Measurements from ENCODE around the gene ACTR8.
"Not testable (repeated sequence)": the region's sequence is repeated elsewhere in the genome, so short reads cannot be mapped to it uniquely, and the experiment has no call there.

The ACTR8 gene, protein sequence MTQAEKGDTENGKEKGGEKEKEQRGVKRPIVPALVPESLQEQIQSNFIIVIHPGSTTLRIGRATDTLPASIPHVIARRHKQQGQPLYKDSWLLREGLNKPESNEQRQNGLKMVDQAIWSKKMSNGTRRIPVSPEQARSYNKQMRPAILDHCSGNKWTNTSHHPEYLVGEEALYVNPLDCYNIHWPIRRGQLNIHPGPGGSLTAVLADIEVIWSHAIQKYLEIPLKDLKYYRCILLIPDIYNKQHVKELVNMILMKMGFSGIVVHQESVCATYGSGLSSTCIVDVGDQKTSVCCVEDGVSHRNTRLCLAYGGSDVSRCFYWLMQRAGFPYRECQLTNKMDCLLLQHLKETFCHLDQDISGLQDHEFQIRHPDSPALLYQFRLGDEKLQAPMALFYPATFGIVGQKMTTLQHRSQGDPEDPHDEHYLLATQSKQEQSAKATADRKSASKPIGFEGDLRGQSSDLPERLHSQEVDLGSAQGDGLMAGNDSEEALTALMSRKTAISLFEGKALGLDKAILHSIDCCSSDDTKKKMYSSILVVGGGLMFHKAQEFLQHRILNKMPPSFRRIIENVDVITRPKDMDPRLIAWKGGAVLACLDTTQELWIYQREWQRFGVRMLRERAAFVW

DNA sequence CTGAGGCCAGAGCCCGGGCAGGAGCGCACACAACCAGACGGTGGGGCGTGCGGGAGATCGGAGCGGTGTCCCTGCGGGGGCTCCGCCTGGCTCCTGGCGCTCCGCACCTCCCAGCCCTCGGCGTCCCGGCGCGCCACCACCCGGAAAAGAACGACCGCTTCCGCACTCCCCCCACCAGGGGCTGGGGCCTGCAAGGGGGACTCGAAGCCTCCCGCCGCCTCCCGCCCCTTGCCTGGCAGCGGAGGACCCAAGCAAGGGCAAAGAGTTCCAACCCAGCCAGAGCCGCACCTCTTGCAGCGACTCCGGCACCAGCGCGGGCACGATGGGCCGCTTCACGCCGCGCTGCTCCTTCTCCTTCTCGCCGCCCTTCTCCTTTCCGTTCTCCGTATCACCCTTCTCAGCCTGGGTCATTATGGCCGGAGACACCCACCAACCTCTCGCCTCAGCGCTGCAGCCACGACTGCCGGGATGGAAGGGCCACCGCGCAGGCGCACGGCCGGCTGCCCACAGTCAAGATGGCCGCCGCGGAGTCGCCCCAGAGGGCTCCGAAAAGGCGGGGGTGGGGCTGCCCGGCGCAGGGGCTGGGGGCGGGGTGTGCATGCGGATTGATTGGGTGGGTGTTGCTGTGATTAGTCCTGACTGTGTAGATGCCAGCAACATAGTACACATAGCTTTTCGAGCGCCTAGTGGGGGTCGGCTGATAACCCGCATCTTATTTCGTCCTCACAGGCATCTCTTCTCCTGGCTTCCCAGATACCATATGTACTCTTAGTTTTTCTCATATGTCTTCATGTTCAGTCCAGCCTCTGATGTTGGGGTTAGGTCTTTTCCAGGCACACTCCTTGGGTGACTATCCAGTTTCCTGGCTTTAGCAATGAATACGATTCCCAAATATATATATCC lies at the start of gene ACTR8:
Gene ACTR8, minus strand, starts transcription at position 462 of the 903 bp plus-strand sequence. Its CDS starts 51 bp downstream, at position 411.
- H3K36me3 Mint-ChIP-seq, result peaks cover 45% of the 10 kb centered on the region
- CTCF ChIA-PET, result interaction anchor here (0.6 kb wide), 1 partner anchor 153 kb away, joined by 3 read pairs; no protein-coding TSS in a partner anchor
- peak within 1 kb of the TSS; percentile 98 for H3K27ac Mint-ChIP-seq
- H3K4me3 Mint-ChIP-seq, result peak within 1 kb of the TSS; percentile 100
- H3K9me3 Mint-ChIP-seq, result no peaks in the 10 kb centered on the region
- H3K4me1 Mint-ChIP-seq, result peaks cover 35% of the 10 kb centered on the region
- peak; percentile 90 for DNase-seq
- no peaks in the 10 kb centered on the region for H3K27me3 Mint-ChIP-seq

DNA sequence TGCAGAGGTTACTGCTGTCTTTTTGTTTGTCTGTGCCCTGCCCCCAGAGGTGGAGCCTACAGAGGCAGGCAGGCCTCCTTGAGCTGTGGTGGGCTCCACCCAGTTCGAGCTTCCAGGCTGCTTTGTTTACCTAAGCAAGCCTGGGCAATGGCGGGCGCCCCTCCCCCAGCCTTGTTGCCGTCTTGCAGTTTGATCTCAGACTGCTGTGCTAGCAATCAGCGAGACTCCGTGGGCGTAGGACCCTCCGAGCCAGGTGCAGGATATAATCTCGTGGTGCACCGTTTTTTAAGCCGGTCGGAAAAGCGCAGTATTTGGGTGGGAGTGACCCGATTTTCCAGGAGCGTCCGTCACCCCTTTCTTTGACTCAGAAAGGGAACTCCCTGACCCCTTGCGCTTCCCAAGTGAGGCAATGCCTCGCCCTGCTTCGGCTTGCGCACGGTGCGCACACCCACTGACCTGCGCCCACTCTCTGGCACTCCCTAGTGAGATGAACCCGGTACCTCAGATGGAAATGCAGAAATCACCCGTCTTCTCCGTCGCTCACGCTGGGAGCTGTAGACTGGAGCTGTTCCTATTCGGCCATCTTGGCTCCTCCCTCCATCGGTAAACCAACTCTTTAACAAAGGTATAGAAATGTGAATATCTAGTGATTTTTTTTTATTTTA lies 45.4 kb upstream of the ACTR8 start:
- H3K9me3 Mint-ChIP-seq, CTCF ChIA-PET, DNase-seq, H3K27ac Mint-ChIP-seq, H3K4me1 Mint-ChIP-seq, H3K27me3 Mint-ChIP-seq, H3K4me3 Mint-ChIP-seq, H3K36me3 Mint-ChIP-seq: not testable (repeated sequence)

DNA sequence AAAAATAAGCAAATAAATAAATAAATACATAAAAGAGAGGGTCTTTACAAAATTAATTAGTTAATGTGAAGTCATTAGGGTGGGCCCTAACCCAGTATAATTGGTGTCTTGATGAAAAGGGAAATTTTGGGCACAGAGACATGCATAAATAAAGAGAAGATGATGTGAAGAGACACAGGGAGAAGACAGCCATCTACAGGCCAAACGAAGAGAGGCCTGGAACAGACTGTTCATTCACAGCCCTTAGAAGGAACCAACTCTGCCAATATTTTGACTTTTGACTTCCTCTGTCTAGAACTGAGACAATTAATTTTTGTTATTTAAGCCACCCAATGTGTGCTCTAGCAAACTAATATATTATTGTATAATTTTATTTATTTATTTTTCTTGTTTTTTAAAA lies 39.3 kb upstream of the ACTR8 start:
- no peaks in the 10 kb centered on the region for H3K9me3 Mint-ChIP-seq
- peak; percentile 27 for DNase-seq
- no peak overlapping the region for H3K4me3 Mint-ChIP-seq
- H3K27ac Mint-ChIP-seq, result no peak overlapping the region
- H3K4me1 Mint-ChIP-seq, result no peaks in the 10 kb centered on the region
- CTCF ChIA-PET, result no interaction called here
- H3K27me3 Mint-ChIP-seq, result peaks cover 10% of the 10 kb centered on the region
- H3K36me3 Mint-ChIP-seq, result no peaks in the 10 kb centered on the region

DNA sequence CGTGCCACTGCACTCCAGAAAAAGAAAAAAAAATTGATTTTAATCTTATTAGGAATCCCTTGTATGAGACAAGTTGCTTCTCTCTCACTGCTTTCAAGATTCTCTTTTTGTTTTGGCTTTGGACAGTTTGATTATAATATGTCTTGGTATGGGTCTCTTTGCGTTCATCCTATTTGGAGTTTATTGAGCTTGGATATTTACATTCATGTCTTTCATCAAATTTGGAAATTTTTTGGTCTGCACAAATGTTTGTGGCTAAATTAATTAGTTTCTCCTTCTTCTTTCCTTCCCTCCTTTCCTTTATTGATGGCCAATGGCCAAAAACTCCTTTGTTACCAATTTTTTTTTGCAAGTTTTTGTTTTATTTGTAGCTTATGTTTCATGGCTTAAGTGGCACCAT lies 37.8 kb upstream of the ACTR8 start:
- H3K4me3 Mint-ChIP-seq, result no peak overlapping the region

DNA sequence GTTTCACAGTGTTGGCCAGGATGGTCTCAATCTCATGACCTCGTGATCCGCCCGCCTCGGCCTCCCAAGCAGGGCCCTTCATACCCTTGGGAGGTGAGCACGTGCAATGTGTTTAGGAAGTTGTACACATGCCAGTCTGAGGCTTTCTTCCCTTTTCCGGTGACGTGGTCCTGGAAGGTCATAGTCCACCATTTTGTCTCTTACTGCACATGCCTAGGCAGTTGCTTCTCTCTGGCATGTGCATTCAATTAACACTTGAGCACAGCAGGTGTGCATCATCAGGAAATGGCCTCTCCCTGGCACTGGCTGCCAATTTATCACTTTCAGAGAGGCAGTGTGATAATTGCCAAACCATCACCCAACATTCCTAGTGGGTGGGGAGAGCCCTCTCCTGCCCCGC lies 31.4 kb upstream of the ACTR8 start:
- H3K27ac Mint-ChIP-seq, result no peak overlapping the region
- H3K4me3 Mint-ChIP-seq, result no peak overlapping the region
- H3K4me1 Mint-ChIP-seq, result no peaks in the 10 kb centered on the region
- no peak for DNase-seq
- peaks cover 16% of the 10 kb centered on the region for H3K27me3 Mint-ChIP-seq
- no peaks in the 10 kb centered on the region for H3K9me3 Mint-ChIP-seq
- no peaks in the 10 kb centered on the region for H3K36me3 Mint-ChIP-seq
- CTCF ChIA-PET, result no interaction called here

More for the DNA sequence above, 37.8 kb upstream of the ACTR8 start:
- no peaks in the 10 kb centered on the region for H3K4me1 Mint-ChIP-seq
- no peaks in the 10 kb centered on the region for H3K9me3 Mint-ChIP-seq
- peaks cover 10% of the 10 kb centered on the region for H3K27me3 Mint-ChIP-seq
- no peak for DNase-seq
- H3K36me3 Mint-ChIP-seq, result no peaks in the 10 kb centered on the region
- H3K27ac Mint-ChIP-seq, result no peak overlapping the region
- CTCF ChIA-PET, result interaction anchor here (0.7 to 2.1 kb wide), 3 partner anchors 19 to 341 kb away, joined by 3 to 5 read pairs (median 3); no protein-coding TSS in a partner anchor

DNA sequence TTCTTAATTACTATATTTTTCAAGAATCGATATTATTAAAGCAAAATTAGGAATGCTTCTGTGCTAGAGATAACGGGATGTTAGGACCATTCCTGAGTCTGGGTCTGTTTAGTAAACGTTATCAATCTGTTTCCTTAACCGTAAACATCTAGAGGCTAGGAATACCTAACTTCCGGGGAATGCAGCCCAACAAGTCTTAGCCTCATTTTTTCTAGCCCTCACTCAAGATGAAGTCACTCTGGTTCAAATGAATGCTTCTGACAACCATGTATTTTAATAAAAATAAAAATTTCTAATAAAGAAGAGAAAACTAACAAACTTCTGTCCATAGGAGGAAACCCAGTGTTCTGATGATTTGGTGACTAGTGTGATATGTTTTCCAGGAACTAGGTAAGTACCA lies 20.8 kb upstream of the ACTR8 start:
- CTCF ChIA-PET, result no interaction called here
- Mint-ChIP-seq H3K27ac (no peak overlapping the region), H3K9me3 (no peaks in the 10 kb centered on the region), H3K36me3 (no peaks in the 10 kb centered on the region), H3K4me1 (no peaks in the 10 kb centered on the region), H3K4me3 (no peak overlapping the region), H3K27me3 (peaks cover 20% of the 10 kb centered on the region)
- DNase-seq, result no peak

DNA sequence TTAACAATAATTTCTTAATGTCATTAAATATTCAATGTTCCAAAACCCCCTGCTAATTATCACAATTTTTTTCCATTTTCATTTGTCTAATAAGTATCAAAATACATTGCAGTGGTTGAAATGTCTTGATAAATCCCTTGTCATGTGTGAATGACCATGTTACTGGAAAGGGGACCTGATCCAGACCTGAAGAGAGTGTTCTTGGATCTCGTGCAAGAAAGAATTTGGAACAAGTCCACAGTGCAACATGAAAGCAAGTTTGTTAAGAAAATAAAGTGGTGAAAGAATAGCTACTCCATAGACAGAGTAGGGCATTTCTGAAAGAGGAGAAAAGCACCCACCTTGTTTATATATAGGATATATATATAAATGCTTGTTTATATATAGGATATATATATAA lies 20.1 kb upstream of the ACTR8 start:
- Mint-ChIP-seq H3K27me3 (peaks cover 25% of the 10 kb centered on the region), H3K4me1 (no peaks in the 10 kb centered on the region), H3K4me3 (no peak overlapping the region), H3K27ac (no peak overlapping the region), H3K36me3 (no peaks in the 10 kb centered on the region), H3K9me3 (no peaks in the 10 kb centered on the region)
- no peak for DNase-seq
- CTCF ChIA-PET, result no interaction called here

DNA sequence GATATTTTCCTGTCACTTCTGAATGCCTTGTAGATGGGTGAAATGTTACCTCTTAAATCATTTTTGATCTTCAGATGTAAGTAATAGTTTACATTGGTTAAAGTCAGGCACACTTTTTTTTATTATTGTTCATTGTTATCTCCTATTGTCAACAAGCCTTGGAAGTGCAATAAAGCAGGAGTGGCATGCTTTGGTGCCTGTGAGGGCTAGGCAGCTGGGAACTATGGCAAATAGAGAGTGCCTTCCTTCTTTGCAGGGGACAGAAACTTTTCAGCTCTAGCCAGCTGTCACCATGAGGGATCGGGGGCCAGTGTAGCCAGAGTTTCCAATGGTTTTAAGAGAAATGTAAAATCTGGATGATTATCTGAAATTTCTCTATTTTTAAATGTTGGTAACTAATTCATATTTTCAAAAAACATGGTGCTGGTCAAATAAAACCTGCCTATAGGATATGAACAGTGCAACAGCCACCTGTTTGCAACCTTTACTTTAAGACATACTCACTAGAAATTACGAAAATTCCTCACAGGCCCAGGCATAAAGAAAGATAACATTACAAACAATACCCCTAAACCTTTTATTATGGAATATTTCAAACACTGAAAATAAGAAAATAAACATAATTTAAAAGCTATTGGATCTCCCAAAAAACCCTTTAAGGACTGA lies 18.8 kb upstream of the ACTR8 start:
- H3K27me3 Mint-ChIP-seq, result peaks cover 22% of the 10 kb centered on the region
- CTCF ChIA-PET, result no interaction called here
- H3K4me3 Mint-ChIP-seq, result no peak overlapping the region
- no peaks in the 10 kb centered on the region for H3K36me3 Mint-ChIP-seq
- H3K4me1 Mint-ChIP-seq, result no peaks in the 10 kb centered on the region
- no peak for DNase-seq
- no peak overlapping the region for H3K27ac Mint-ChIP-seq
- H3K9me3 Mint-ChIP-seq, result no peaks in the 10 kb centered on the region

DNA sequence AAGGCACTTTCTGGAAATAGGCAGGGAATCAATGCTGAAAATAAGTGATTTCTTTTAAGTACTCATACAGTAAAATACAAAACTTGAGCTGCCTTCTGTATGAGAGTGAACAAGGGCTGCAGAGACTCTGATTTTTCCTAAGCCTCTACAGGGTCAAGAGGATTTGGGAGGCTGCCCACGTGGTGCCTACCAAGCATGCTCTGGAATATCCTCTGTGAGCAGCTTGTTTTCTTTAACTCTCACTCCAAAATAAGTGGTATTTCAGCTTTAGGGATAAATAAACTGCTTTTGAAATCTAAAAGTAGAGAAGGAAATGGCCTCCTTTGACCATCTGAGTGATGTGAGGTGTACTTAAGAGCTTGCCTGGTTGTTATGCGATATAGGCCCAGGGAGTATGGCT lies 17.8 kb upstream of the ACTR8 start:
- Mint-ChIP-seq H3K36me3 (no peaks in the 10 kb centered on the region), H3K9me3 (no peaks in the 10 kb centered on the region), H3K4me3 (no peak overlapping the region), H3K27ac (no peak overlapping the region), H3K4me1 (no peaks in the 10 kb centered on the region), H3K27me3 (peaks cover 20% of the 10 kb centered on the region)
- CTCF ChIA-PET, result no interaction called here
- DNase-seq, result no peak

DNA sequence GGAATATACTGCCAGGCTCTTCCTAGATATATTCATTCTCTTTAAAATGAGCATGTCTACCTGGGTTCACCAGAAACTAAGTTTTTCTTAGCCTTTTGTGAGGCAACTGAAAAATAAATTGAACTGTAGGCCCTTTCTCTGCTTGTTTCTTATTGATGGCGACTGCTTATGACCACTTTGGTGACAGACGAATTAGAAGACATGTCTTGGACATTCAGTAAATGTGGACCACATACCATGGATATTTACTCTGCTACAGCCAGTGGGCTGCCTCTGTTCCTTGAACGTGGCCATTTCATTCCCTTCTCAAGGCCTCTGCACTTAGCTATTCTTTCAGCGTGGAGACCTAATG lies 10.3 kb upstream of the ACTR8 start:
- Mint-ChIP-seq H3K36me3 (peaks cover 11% of the 10 kb centered on the region), H3K4me1 (peaks cover 48% of the 10 kb centered on the region), H3K4me3 (peak overlapping the region; percentile 97), H3K9me3 (no peaks in the 10 kb centered on the region), H3K27ac (peak overlapping the region; percentile 100), H3K27me3 (peaks cover 12% of the 10 kb centered on the region)
- DNase-seq, result no peak
- CTCF ChIA-PET, result no interaction called here

DNA sequence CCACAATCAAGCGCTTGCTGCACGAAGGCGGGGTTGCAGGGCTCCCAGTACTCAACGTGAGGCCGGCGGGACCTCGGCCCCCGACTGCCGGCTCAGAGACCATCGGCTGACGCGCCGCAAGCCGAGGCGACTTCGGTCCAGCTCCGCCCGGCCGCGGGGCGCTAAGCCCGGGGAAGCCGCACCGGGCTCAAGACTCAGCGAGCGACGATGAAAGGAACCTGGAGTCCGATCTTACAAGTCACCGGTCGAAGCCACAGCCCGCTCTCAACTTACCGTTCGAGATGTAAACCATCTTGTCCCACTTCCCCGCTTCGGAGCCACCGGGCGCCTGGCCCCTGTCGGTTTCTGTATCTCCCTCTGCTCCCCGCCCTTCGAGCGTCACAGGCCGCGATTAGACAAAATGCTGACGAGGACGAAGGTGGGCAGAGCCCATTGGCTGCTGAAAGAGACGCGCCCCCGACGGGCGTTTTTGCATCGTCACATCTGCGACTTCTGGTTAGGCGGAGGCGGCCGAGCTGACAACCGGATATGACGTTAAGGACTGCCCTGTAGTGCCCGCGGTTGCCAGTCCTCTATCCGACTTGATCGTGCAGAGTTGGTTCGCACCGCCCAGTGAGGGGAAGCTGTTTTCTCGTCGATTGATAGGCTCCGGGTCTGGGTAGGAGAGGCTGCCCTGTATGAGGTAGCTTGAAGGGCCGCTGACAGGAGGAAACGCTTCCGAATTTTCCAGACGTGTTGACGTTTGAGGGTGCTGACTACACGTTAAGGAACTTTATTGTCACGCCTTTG lies 9.7 kb upstream of the ACTR8 start, which contains the start of gene SELENOK:
Gene SELENOK, minus strand, starts transcription at position 363 of the 789 bp plus-strand sequence.
- CTCF ChIA-PET, result no interaction called here
- peaks cover 12% of the 10 kb centered on the region for H3K27me3 Mint-ChIP-seq
- H3K9me3 Mint-ChIP-seq, result no peaks in the 10 kb centered on the region
- H3K4me1 Mint-ChIP-seq, result peaks cover 54% of the 10 kb centered on the region
- peak within 1 kb of the TSS; percentile 100 for H3K27ac Mint-ChIP-seq
- H3K4me3 Mint-ChIP-seq, result peak within 1 kb of the TSS; percentile 97
- peak; percentile 99 for DNase-seq
- peaks cover 16% of the 10 kb centered on the region for H3K36me3 Mint-ChIP-seq

DNA sequence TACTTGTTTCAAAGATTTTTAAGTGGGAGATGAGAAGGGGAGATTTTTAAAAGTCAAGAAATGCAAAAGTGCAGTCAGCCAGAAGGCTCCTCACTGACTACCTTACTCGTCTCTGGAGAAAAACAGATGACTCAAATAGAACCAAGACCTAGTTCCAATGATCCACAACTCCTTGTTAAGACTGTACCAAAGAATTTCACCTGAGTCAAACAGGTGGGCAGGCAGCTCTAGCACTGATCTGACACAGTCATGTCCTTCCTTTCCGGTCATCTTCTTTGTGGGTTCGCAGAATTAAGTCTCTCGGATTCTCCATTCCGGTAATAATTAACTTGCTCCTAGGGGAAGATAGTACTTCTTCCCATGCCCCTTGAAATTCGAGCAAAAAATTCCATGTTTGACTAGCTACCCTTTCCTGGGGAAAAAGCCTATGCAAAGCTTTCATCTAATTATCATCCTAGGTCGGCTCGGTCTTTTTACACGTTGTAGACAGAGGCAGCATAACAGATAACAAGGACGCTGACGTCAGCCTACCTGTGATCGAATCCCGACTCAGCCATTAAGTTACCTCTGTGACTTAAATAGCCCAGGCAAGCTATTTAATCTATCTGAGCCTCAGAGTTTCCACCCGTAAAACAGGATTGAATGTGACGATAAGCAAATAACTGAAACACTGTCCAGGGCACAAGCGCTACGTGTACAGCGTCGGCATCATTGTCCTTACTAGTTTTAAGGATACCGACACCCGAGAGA lies 8.9 kb upstream of the ACTR8 start:
- CTCF ChIA-PET, result no interaction called here
- H3K27me3 Mint-ChIP-seq, result peaks cover 9% of the 10 kb centered on the region
- peak overlapping the region; percentile 100 for H3K27ac Mint-ChIP-seq
- DNase-seq, result peak; percentile 73
- peaks cover 16% of the 10 kb centered on the region for H3K36me3 Mint-ChIP-seq
- no peaks in the 10 kb centered on the region for H3K9me3 Mint-ChIP-seq
- H3K4me1 Mint-ChIP-seq, result peaks cover 55% of the 10 kb centered on the region
- H3K4me3 Mint-ChIP-seq, result peak overlapping the region; percentile 97

Data from activated naive CD4-positive, alpha-beta T cell treated with anti-CD3 and anti-CD28 coated beads, Interleukin-2, amount 10 ng/mL, durations not matched to agents 7 days and 5 days (primary cell).